Fibroblast of the aortic adventitia (primary cell): ENCODE data around the gene ARHGAP36. TPM values are rescaled to one million over a fixed set of nuclear protein-coding genes. Genes with fewer than 3 reads are reported as not detected.

ENCODE experiments used
- DNase-seq: peaks from one replicate; pipeline ENCODE4 v3.0.0-alpha.2; 2010; ENCODE audit warnings: low read depth
- H3K4me3 ChIP-seq: 2 replicates; pipeline ENCODE4 v1.5.1; 2011; ENCODE audit warnings: low read depth, mild to moderate bottlenecking, control low read depth, low read length, moderate library complexity
- CTCF ChIP-seq: IDR thresholded peaks from 2 replicates; pipeline ENCODE4 v1.5.1; 2011; ENCODE audit warnings: mild to moderate bottlenecking, low read length, control low read depth, inconsistent platforms; ENCODE audit not compliant: insufficient read depth
- total RNA-seq: library from RNA; depleted of rRNA; stranded (reverse); fragments of >200 nt; gene quantifications from 2 replicates; pipeline ENCODE4 v1.2.3, GENCODE V29; 2012; ENCODE audit warnings: low replicate concordance

ARHGAP36 gene
- total RNA-seq, 1 donor, result not detected

GRCh38 chrX:131041667-131042066 lies 16.5 kb upstream of the ARHGAP36 start:
- no peak for DNase-seq
- H3K4me3 ChIP-seq, result no peak overlapping the region
- TF ChIP-seq CTCF, result no peak

- no peak overlapping the region for H3K4me3 ChIP-seq
- no peak for TF ChIP-seq CTCF
- no peak for DNase-seq
Measured at GRCh38 chrX:131045726-131046125, 12.4 kb upstream of the ARHGAP36 start.

GRCh38 chrX:131046596-131046995 lies 11.6 kb upstream of the ARHGAP36 start:
- H3K4me3 ChIP-seq, result no peak overlapping the region
- DNase-seq, result no peak
- TF ChIP-seq CTCF, result no peak

GRCh38 chrX:131047180-131047579 lies 11.0 kb upstream of the ARHGAP36 start:
- no peak for DNase-seq
- no peak overlapping the region for H3K4me3 ChIP-seq
- TF ChIP-seq CTCF, result no peak

- no peak overlapping the region for H3K4me3 ChIP-seq
- no peak for TF ChIP-seq CTCF
- no peak for DNase-seq
Measured at GRCh38 chrX:131053076-131053475, 5.1 kb upstream of the ARHGAP36 start.

GRCh38 chrX:131054906-131055305 lies 3.2 kb upstream of the ARHGAP36 start:
- no peak overlapping the region for H3K4me3 ChIP-seq
- no peak for DNase-seq
- no peak for TF ChIP-seq CTCF

GRCh38 chrX:131057706-131058105 lies 440 bp upstream of the ARHGAP36 start:
- no peak overlapping the region for H3K4me3 ChIP-seq
- DNase-seq, result no peak
- TF ChIP-seq CTCF, result no peak
